GM18517 (cell line): ENCODE data around the gene SPAAR.
"Not testable (repeated sequence)": the region's sequence is repeated elsewhere in the genome, so short reads cannot be mapped to it uniquely, and the experiment has no call there.

ENCODE experiments used
- ATAC-seq: cut with Tn5 transposase; IDR thresholded peaks from one replicate; pipeline ENCODE4 v1.9.1; 2021; ENCODE audit warnings: mild to moderate bottlenecking, moderate library complexity; ENCODE audit not compliant: unreplicated experiment

SPAAR gene

GRCh38 chr9:35920051-35920620, 10.8 kb downstream of the SPAAR start:
- ATAC-seq = no peak

GRCh38 chr9:35923598-35923926, 14.3 kb downstream of the SPAAR start:
- ATAC-seq = no peak

GRCh38 chr9:35923927-35924763, 14.9 kb downstream of the SPAAR start:
- ATAC-seq = no peak

GRCh38 chr9:35928591-35929452, 19.5 kb downstream of the SPAAR start:
- no peak for ATAC-seq

GRCh38 chr9:35929453-35929718, 20.1 kb downstream of the SPAAR start:
- ATAC-seq = no peak

- no peak for ATAC-seq
Measured at GRCh38 chr9:35930521-35930920, 21.2 kb downstream of the SPAAR start.

- no peak for ATAC-seq
Measured at GRCh38 chr9:35930989-35931388, 21.7 kb downstream of the SPAAR start.

GRCh38 chr9:35932735-35933134, 23.4 kb downstream of the SPAAR start:
- no peak for ATAC-seq

- ATAC-seq = no peak
Measured at GRCh38 chr9:35933550-35934067, 24.3 kb downstream of the SPAAR start.

- ATAC-seq = not testable (repeated sequence)
Measured at GRCh38 chr9:35934069-35934468, 24.8 kb downstream of the SPAAR start.

- ATAC-seq = no peak
Measured at GRCh38 chr9:35935261-35935660, 26.0 kb downstream of the SPAAR start.

- ATAC-seq = no peak
Measured at GRCh38 chr9:35935755-35936509, 26.6 kb downstream of the SPAAR start.

GRCh38 chr9:35937227-35937626, 27.9 kb downstream of the SPAAR start:
- no peak for ATAC-seq

- no peak for ATAC-seq
Measured at GRCh38 chr9:35938474-35939356, 29.4 kb downstream of the SPAAR start.

GRCh38 chr9:35939679-35940250, 30.5 kb downstream of the SPAAR start:
- ATAC-seq = no peak

GRCh38 chr9:35940458-35941407, 31.4 kb downstream of the SPAAR start:
- no peak for ATAC-seq

GRCh38 chr9:35942286-35942685, 33.0 kb downstream of the SPAAR start:
- ATAC-seq = no peak

- ATAC-seq = no peak
Measured at GRCh38 chr9:35944173-35944572, 34.9 kb downstream of the SPAAR start.

- ATAC-seq = no peak
Measured at GRCh38 chr9:35944841-35945240, 35.6 kb downstream of the SPAAR start.
